Measurements from ENCODE around the gene TMEM141.
A peak's percentile ranks its signal among the peaks of the same experiment; 100 is the strongest.

The TMEM141 gene
- 5.4 to 7.6 (median 6.3) reads per million in 4 experiments for total RNA-seq

DNA sequence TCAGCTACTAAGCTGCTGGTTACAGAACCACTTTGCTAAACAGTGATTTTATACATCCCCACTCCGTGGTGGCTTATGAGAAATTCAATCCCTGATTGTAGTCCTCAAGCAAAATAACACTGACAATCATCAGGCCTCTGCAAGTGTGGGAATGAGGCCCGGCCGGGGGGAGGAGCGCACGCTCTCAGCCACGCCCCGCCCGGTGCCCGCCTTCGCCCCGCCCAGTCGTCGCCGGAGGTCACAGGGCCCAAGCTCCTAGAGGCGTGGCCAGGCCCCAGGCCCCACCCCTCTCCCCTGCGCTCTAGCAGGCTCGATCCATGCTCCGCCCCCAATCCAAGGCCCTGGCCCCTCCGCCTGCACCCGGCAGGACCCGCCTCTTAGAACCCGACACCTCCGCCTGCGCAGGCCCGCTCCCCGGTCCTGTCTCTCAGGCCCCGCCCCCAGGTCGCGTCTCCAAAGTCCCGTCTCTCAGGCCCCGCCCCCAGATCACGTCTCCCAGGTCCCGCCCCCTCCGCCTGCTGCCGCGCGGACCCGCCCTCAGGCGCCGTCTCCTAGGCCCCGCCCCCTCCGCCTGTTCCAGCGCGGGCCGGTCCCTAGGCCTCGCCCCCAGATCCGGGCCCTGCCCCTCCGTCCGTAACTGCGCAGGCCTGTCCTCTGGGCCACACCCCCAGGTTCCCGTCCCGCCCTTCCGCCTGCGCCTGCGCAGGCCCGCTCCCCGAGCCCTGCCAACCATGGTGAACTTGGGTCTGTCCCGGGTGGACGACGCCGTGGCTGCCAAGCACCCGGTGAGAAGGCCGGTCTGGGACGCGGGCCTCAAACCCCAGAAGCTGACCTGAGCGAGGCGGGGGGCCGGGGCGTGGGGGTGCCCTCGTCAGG lies at the start of gene TMEM141:
Gene TMEM141, plus strand, starts transcription at position 705 of the 876 bp plus-strand sequence. Its CDS starts 27 bp downstream, at position 732.
- DNase-seq: peak; percentile 99

DNA sequence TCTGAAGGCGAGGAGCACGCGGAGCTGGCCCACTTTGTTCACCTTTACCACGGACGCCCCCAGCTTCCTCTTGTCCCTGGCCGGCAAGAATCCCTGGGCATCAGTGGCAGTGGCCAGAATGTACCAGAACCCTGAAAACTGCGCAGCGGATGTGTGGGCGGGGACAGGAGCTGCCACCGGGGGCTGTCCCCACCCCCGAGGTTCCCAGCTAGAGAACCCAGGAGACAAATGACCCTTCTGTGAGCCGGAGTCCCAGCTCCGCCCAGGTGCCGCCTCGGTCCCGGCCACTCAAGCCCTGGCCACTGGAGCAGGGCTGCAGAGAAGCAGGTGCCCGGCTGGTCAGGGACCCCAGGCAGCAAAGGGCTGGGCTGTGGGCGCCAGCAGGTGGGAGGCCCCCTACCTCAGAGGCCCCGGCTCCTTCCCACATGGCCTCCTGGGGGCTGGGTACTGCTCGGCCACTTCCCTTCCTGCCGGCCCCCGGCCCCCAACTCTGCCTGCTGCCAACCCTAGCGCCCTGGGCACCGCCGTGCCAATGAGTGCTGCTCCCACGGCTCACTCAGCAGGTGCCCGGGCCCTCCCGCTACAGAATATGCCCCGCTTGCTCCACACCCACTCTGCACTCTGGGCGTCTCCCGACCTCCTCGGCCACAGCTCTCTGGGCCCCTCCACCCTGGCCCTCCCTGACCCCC lies 49.1 kb upstream of the TMEM141 start:
- no peak for DNase-seq

DNA sequence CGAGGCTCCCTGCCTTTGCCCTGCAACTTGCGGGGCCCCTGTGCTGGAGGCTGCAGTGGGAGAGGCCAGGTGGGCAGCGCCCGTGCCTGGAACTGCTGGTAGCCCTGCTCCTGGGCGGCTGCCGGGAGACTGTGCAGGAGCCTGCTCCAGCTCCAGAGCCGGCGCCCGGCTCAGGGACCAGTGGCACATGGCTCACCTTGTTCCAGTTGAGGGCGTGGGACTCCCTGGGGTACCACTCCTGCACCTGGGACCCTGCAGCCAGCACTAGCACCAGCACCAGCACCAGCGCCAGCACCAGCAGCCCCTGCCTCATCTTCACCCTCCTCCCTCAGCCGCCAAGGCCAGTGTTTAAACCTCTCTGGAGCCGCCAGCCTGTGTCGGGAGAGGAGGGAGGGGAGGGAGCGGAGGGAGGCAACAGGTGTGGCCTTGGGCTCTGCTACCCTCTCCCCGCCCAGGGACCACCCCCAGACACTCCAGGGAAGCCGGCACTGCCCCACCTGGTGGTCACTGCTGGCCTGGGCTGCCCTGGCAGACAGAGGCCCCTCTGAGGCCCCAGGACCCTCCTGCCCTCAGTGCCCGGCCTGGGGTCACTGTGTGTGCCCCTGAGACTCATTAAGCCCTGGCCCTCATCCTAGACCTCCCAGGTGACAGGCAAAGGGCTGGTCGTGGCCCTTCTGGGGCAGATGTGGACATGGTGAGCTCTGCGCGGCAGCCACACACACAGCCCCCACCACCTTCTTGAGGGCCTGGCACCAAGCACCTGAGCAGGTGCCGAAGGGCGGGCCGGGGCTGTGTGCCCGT lies 48.4 kb upstream of the TMEM141 start, which contains the start of gene LCN10:
Gene LCN10, minus strand, starts transcription at position 350 of the 801 bp plus-strand sequence. Its CDS starts 37 bp downstream, at position 313.
- DNase-seq: no peak

DNA sequence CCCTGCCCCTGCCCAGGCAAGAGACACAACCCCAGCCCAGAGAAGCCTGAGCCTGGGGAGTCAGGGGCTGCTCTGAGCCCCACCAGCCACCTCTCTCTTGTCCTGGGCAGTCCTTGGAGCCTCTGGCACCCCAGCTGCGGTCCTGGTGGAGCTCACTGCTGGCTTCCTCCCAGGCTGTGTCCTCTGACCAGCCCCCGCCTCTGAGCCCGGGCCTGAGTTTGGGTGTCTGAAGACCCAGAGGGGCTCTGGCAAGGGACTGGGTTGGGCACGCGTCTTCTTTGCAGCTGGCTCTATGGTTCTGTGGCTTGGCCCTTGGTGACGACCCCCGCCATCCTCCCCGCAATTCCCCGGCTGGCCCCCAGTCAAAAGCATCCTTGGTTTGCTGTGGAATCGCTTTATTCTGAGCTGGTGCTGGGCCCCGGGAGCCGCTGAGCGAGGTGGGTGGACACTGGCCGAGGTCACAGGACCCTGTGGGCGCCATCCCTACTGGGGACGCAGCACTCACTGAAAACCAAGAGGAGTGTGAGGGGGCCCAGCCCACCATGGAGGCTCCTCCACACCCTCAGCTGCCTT lies 47.4 kb upstream of the TMEM141 start:
- DNase-seq: no peak

GRCh38 chr9:136744773-136745172 lies 46.4 kb upstream of the TMEM141 start:
- DNase-seq: no peak

GRCh38 chr9:136745389-136746154 lies 45.6 kb upstream of the TMEM141 start:
- DNase-seq: no peak

- no peak for DNase-seq
These were observed 45.0 kb upstream of the TMEM141 start for GRCh38 chr9:136746155-136746490.

DNA sequence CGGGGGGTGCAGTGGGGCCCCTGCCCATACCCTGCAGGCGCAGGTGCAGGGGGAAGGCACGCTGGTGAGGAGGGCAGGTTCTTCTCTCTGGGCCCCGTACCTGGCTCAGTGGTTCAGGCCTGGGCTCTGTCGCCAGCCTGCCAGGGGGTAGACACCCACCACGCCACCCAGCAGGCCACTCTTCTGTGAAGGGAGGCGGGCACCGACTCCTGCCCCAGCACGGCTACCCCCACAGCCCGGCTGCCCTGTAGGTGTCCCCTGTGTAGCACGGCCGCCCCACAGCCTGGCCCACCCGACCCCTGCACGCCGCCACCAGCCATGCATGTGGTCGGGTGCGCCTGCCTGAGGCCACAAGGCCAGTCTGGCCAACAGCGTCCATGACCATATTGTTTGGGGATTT lies 44.5 kb upstream of the TMEM141 start:
- DNase-seq: no peak

GRCh38 chr9:136747161-136748060 lies 43.7 kb upstream of the TMEM141 start:
- no peak for DNase-seq

- DNase-seq: no peak
These were observed 42.9 kb upstream of the TMEM141 start, which contains the start of gene LCN6 for GRCh38 chr9:136748201-136748600. TSS of gene LCN6 (minus strand) at chr9:136748525. CDS start at chr9:136748483, 42 bp downstream.

- no peak for DNase-seq
These were observed 42.2 kb upstream of the TMEM141 start for GRCh38 chr9:136748666-136749611.

DNA sequence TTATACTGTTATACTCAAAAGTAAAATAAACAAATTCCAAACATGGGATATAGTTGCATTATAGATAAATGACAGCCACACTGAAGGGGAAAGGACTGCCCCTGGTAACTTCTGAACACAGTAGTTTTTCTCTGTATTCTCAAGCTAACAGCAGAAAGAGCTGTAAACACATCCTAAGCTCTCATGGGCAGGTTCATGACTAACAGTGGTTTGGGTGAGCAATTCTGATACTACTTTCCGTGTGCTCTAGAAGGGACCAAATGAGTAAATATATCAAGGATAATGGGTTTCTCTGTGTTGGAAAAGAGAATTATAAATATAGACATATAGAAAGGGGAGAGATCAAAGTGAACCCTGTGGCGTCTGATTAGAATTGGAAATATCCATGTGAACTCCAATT lies 40.6 kb upstream of the TMEM141 start:
- DNase-seq: no peak

GRCh38 chr9:136751244-136751643 lies 39.9 kb upstream of the TMEM141 start:
- DNase-seq: no peak

DNA sequence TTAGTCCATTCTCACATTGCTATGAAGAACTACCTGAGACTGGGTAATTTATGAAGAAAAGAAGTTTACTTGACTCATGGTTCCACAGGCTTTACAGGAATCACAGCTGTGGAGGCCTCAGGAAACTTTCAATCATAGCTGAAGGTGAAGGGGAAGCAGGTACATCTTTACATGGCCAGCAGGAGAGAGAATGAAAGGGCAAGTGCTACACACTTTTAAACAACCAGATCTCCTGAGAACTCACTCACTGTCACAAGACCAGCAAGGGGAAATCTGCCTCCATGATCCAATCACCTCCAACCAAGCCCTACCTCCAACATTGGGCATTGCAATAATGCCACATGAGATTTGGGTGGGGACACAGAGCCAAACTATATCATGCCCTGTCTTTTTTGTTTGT lies 39.3 kb upstream of the TMEM141 start:
- no peak for DNase-seq

DNA sequence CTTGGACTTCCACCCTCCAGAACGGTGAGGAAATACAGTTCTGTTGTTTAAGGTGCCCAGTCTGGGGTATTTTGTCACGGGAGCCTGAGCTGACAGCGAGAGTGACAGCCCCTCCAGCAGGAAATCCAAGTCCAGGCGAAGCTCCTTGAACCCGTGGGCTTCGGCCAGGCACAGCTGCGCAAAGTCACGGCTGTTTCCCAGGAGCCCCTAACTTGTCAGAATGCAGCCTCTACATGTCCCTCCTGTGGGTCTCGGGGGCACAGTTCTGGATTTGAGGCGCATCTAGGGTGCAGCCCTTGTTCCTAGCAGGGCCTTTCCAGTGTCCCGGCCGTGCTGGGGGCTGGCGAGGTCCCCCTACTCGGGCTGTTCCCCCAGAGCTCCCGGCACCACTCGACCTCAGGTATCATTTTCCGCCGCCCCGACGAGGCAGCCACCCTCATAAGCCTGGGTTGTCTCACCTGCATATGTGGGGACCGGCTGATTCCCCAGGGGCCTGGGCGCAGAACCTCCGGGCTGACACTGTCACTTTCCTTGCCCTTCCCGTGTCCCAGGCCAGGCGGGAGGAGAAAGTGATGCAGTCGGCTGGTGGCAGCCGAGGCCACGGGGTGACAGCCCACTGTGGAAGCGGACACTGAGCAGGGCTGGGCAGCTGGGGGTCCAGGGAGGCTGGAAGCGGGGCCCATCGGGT lies 37.6 kb upstream of the TMEM141 start:
- DNase-seq: no peak

- DNase-seq: no peak
These were observed 37.0 kb upstream of the TMEM141 start for GRCh38 chr9:136754059-136754572.

- no peak for DNase-seq
These were observed 36.4 kb upstream of the TMEM141 start for GRCh38 chr9:136754626-136755301.
